HepG2 (cell line): Measurements from ENCODE around the gene SH2D6. TPM values are rescaled to one million over a fixed set of nuclear protein-coding genes. Genes with fewer than 3 reads are reported as not detected.
A peak's percentile ranks its signal among the peaks of the same experiment; 100 is the strongest.

Experiments
- BRD4 ChIP-seq: sonication (generic); formaldehyde crosslinking; IDR thresholded peaks from 2 replicates; pipeline ENCODE4 v1.4.0; 2020; ENCODE audit warnings: missing genetic modification reagents
- CTCF ChIP-seq: sonication (generic); formaldehyde crosslinking; IDR thresholded peaks from 2 replicates; pipeline ENCODE4 v1.5.0; 2020; ENCODE audit warnings: mild to moderate bottlenecking, missing genetic modification reagents, moderate library complexity
- EZH2 ChIP-seq: conservative IDR thresholded peaks from 2 replicates; pipeline ENCODE4 v1.6.1; 2012; ENCODE audit warnings: mild to moderate bottlenecking, low read depth, low read length, moderate library complexity
- GPBP1L1 ChIP-seq: sonication (generic); formaldehyde crosslinking; IDR thresholded peaks from 2 replicates; pipeline ENCODE4 v1.5.0; 2020; ENCODE audit warnings: mild to moderate bottlenecking, missing genetic modification reagents
- HCFC1 ChIP-seq: fragments of 150-350 bp; IDR thresholded peaks from 2 replicates; pipeline ENCODE4 v1.6.1; 2014; ENCODE audit warnings: low read depth, low read length
- PHF20 ChIP-seq: sonication (generic); formaldehyde crosslinking; IDR thresholded peaks from 2 replicates; pipeline ENCODE4 v1.5.0; 2020; ENCODE audit warnings: mild to moderate bottlenecking, missing genetic modification reagents
- SSRP1 ChIP-seq: IDR thresholded peaks from 2 replicates; pipeline ENCODE4 v1.6.1; 2016; ENCODE audit warnings: control low read depth
- STAG1 ChIP-seq: sonication (generic); formaldehyde crosslinking; IDR thresholded peaks from 2 replicates; pipeline ENCODE4 v1.4.0; 2020; ENCODE audit warnings: missing genetic modification reagents
- TGIF2 ChIP-seq: IDR thresholded peaks from 2 replicates; pipeline ENCODE4 v1.6.1; 2016; ENCODE audit warnings: control low read depth, missing compliant biosample characterization
- ZFP90 ChIP-seq: sonication (generic); formaldehyde crosslinking; IDR thresholded peaks from 2 replicates; pipeline ENCODE4 v1.8.0; 2022; ENCODE audit warnings: missing genetic modification reagents, mild to moderate bottlenecking, inconsistent platforms, borderline replicate concordance
- ZNF230 ChIP-seq: sonication (generic); formaldehyde crosslinking; IDR thresholded peaks from 2 replicates; pipeline ENCODE4 v1.4.0; 2020; ENCODE audit warnings: mild to moderate bottlenecking, missing genetic modification reagents
- ZNF251 ChIP-seq: sonication (generic); formaldehyde crosslinking; IDR thresholded peaks from 2 replicates; pipeline ENCODE4 v1.9.0; 2021; ENCODE audit warnings: mild to moderate bottlenecking, missing genetic modification reagents
- ZNF616 ChIP-seq: sonication (generic); formaldehyde crosslinking; IDR thresholded peaks from 2 replicates; pipeline ENCODE4 v1.5.0; 2020; ENCODE audit warnings: low read depth, mild to moderate bottlenecking, missing genetic modification reagents
- ZNF687 ChIP-seq: sonication (generic); formaldehyde crosslinking; IDR thresholded peaks from 2 replicates; pipeline ENCODE4 v1.5.1; 2020; ENCODE audit warnings: mild to moderate bottlenecking, missing genetic modification reagents, moderate library complexity
- ZNF782 ChIP-seq: sonication (generic); formaldehyde crosslinking; IDR thresholded peaks from 2 replicates; pipeline ENCODE4 v1.4.0; 2020; ENCODE audit warnings: missing genetic modification reagents, mild to moderate bottlenecking, borderline replicate concordance
- ZNF883 ChIP-seq: sonication (generic); formaldehyde crosslinking; IDR thresholded peaks from 2 replicates; pipeline ENCODE4 v1.5.1; 2020; ENCODE audit warnings: mild to moderate bottlenecking, missing genetic modification reagents; ENCODE audit errors: not compliant biosample characterization
- polyA plus RNA-seq, 8 experiments: library from polyadenylated mRNA; depleted of rRNA in 3 of 8; stranded (reverse) in 7 of 8; unstranded in 1 of 8; fragments of >200 nt; fragmentation: Illumina TruSeq in 4 of 8; extraction: Trizol in 4 of 8; gene quantifications; 2 replicates each; pipeline versions ENCODE4 v1.2.1 to v1.2.3, GENCODE V29; 2011 to 2016; ENCODE audit warnings: low read depth in 4 of 8, missing spikeins in 1 of 8, mixed read lengths in 1 of 8; ENCODE audit not compliant: insufficient read depth in 1 of 8
- total RNA-seq, 5 experiments: library from RNA; depleted of rRNA; stranded (reverse); fragments of >200 nt; fragmentation: Illumina TruSeq; extraction: Trizol; gene quantifications; 2 replicates each; pipeline ENCODE4 v1.2.3, GENCODE V29; 2016; ENCODE audit warnings: low read depth in 1 of 5
- TF ChIP-seq, protein P1 (sequence below): IDR thresholded peaks from 2 replicates; pipeline ENCODE4 v1.6.1; 2012; ENCODE audit warnings: low read length, improper control_type of control experiment

SH2D6 gene
- total and polyA plus RNA-seq, 2 of the 13 experiments (the other 11 are each of a cell fraction or from before 2014, with no cell fraction given) = 0.11 to 0.26 TPM

DNA sequence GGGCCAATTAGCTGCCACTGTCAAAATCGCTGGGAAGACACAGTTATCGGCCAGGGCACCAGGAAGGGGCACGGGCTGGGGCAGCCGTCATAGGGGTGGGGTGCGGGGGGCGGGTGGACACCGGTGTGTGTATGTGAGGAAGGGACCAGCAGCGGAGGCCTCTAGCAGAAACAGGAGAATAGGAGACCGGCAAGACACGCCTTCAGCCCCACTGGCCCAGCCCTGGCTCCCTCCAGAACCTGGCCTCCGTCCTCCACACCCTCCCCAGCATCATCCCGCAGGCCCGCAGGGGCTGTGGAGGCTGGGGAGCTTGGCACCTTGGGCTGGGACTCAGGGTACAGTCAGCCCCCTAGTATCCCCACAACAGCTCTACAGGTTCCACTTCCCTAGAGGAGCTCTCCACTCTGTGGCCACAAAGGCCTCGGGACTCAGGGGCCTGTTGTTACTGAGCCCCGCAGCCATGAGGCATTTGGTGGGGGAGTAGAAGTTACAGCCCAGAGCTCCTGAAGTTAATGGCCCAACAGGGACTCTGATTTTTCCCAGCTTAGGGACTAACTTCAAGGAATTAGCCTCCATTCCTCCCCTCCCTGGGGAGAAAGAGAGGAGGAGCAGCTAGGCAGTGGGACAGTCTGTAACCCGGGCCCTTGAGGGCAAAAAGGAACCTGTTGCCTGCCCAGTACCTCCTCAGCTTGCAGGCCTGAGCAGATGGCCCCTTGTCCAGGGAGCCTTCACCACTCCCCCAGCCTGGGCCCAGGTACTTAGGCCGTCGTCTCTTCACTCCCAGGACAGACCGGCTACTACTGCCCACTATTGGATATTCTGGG lies 19.9 kb downstream of the SH2D6 start (continued):
- TF ChIP-seq, protein P1, sequence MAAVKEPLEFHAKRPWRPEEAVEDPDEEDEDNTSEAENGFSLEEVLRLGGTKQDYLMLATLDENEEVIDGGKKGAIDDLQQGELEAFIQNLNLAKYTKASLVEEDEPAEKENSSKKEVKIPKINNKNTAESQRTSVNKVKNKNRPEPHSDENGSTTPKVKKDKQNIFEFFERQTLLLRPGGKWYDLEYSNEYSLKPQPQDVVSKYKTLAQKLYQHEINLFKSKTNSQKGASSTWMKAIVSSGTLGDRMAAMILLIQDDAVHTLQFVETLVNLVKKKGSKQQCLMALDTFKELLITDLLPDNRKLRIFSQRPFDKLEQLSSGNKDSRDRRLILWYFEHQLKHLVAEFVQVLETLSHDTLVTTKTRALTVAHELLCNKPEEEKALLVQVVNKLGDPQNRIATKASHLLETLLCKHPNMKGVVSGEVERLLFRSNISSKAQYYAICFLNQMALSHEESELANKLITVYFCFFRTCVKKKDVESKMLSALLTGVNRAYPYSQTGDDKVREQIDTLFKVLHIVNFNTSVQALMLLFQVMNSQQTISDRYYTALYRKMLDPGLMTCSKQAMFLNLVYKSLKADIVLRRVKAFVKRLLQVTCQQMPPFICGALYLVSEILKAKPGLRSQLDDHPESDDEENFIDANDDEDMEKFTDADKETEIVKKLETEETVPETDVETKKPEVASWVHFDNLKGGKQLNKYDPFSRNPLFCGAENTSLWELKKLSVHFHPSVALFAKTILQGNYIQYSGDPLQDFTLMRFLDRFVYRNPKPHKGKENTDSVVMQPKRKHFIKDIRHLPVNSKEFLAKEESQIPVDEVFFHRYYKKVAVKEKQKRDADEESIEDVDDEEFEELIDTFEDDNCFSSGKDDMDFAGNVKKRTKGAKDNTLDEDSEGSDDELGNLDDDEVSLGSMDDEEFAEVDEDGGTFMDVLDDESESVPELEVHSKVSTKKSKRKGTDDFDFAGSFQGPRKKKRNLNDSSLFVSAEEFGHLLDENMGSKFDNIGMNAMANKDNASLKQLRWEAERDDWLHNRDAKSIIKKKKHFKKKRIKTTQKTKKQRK = no peak
- TF ChIP-seq HCFC1 (no peak), ZNF251 (no peak), ZNF687 (CRISPR knock-in tag) (no peak; the same call in 1 of the 2 replicates), CTCF (CRISPR knock-in tag) (peak; percentile 36), PHF20 (CRISPR knock-in tag) (no peak), ZNF782 (no peak), ZNF616 (CRISPR knock-in tag) (no peak), ZNF883 (CRISPR knock-in tag) (no peak), STAG1 (peak; percentile 44), BRD4 (CRISPR knock-in tag) (no peak), ZFP90 (CRISPR knock-in tag) (no peak), ZNF230 (no peak), TGIF2 (CRISPR knock-in tag) (peak; percentile 56; the same call in 1 of the 2 replicates), SSRP1 (no peak), GPBP1L1 (no peak), EZH2 (no peak)
